Ureter (tissue), 1 donor: ENCODE measurements around the gene BTBD1. TPM values are rescaled to one million over a fixed set of nuclear protein-coding genes. Genes with fewer than 3 reads are reported as not detected.
A peak's percentile ranks its signal among the peaks of the same experiment; 100 is the strongest.

Source experiments
- DNase-seq: peaks from one replicate; pipeline ENCODE4 v3.0.0-alpha.2; 2020; ENCODE audit warnings: low spot score
- total RNA-seq: library from RNA; stranded (reverse); gene quantifications from one replicate; pipeline ENCODE4 v1.2.4, GENCODE V29; 2023
- donor health status: DM: yes; HTN: yes; CAD: no.

The BTBD1 gene
- total RNA-seq: 64.9 TPM

GRCh38 chr15:83066734-83067637 lies at the start of gene BTBD1:
Gene BTBD1, minus strand, starts transcription at chr15:83067252. Its CDS starts 101 bp downstream, at chr15:83067151.
- DNase-seq: peak; percentile 95

- no peak for DNase-seq
Observed at GRCh38 chr15:83115831-83116565, 48.9 kb upstream of the BTBD1 start.

DNA sequence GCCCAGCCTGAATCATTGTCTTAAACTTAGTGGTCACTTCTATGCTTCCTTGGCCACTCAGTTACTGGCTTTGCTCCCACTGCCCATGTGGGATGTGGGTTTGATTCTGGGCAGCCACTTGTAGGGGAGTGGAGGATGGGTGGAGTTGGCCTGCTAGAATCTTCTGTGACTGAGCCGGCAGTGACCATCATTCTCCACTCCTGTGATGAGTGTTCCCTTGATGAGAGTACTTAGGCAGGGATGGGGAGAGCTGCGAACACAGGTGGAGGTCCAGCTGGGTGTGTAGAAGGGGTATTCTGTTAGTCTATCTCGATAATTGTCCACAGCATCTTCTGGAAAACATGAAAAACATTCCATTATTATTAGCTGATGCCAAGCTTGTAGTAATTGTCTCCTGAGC lies 48.4 kb upstream of the BTBD1 start:
- no peak for DNase-seq

- no peak for DNase-seq
Observed at GRCh38 chr15:83114856-83115255, 47.8 kb upstream of the BTBD1 start.

DNA sequence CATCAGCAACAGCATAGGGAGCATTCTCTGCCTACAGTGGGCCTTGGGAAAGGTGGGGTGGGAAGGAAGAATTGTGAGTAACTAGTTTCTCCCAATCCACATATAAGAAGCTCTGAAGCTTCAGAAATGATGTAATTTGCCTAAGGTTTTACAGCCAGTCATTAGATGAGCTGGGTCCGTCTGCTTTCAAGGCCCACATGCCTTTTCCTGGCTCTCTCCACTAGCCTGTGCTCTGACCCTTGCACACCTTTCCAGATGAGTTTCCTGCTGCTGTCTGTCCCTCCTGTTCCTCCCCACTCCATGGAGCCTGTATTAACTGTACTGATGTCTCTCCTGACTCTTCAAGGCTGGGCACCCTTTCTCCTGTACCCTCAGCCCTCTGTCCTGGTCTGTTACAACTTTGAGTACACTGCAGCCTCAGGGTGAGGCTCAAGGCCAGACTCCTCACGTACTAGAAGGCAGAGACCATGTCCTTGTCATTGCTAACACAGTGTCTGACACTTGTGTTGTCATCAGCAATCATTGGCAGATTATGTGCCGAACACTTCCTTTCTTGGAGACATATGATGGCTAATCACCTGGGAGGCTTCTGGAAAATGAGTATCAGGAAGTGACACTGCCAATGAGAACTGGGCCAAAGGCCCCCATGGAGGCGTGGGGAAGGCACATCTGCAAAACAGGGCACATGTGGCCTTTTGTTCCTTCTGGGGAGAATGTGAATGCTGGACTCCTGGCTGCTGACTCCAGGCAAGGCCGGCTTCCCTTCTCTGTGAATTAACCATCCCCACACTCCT lies 47.0 kb upstream of the BTBD1 start:
- no peak for DNase-seq

GRCh38 chr15:83112956-83113299 lies 45.9 kb upstream of the BTBD1 start:
- no peak for DNase-seq

DNA sequence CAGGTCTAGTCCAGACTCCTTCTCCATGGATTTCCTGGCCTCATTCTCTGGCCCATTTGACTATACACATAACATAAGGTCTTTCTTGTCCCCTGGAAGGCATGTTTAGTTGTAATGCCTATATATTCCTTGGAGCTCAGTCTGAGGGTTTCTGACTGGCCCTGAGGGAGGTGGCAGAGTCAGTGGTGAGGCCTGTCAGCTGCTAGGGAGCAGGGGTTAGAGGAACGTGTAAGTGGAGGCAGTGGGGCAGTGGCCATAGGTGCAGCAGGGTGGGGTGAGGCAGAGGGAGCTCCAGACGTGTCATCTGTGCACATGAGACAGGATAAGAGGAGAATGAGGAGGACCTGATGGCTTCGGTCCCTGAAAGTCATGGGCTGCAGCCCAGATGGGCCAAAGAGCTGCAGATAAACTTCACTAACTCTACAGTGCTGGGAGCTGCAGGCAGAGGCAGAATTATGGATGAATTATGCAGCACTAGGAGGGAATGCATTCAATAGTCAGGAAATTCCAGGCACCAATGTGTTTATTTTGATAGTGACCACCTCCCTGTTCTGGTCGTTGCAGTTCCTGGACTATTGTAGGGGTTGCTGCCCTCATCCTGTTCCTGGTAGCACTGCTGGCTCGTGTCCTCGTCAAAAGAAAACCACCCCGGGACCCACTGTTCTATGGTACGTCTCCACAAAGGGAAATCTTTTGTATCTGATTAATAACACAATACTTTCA lies 45.3 kb upstream of the BTBD1 start:
- no peak for DNase-seq

DNA sequence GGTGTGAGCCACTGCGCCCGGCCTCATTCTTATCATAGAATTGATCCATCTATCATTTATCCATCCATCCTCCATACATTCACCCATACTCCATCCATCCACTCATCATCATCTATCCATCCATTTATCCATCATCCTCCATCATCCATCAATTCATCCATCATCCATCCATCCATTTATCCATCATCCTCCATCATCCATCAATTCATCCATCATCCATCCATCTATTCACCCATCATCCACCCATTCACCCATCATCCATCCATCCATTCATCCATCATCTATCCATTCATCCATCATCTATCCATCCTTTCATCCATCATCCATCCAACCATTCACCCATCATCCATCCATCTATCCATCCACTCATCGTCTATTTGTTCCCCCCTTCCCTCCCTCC lies 44.1 kb upstream of the BTBD1 start:
- DNase-seq: no peak

- no peak for DNase-seq
Observed at GRCh38 chr15:83110381-83110780, 43.3 kb upstream of the BTBD1 start.

DNA sequence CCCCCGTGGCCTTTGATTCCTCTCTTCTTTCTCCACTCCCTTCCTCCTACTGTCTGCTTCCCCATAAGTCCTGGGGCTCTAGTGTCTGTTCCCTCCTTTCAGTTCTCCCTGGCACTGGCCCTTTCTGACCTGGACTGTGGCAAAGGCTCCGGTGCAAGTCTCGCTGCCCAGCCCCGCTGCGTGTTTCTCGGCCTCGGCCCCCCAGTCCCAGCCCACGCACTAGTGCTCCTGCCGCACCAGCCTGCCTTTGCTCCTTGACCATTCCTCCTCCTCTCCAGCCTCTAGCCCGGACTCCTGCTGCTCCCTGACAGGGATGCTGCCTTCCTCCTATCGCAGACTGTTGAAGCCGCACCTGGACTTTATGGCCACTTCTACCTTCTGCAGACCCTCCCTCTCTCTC lies 42.5 kb upstream of the BTBD1 start:
- no peak for DNase-seq

DNA sequence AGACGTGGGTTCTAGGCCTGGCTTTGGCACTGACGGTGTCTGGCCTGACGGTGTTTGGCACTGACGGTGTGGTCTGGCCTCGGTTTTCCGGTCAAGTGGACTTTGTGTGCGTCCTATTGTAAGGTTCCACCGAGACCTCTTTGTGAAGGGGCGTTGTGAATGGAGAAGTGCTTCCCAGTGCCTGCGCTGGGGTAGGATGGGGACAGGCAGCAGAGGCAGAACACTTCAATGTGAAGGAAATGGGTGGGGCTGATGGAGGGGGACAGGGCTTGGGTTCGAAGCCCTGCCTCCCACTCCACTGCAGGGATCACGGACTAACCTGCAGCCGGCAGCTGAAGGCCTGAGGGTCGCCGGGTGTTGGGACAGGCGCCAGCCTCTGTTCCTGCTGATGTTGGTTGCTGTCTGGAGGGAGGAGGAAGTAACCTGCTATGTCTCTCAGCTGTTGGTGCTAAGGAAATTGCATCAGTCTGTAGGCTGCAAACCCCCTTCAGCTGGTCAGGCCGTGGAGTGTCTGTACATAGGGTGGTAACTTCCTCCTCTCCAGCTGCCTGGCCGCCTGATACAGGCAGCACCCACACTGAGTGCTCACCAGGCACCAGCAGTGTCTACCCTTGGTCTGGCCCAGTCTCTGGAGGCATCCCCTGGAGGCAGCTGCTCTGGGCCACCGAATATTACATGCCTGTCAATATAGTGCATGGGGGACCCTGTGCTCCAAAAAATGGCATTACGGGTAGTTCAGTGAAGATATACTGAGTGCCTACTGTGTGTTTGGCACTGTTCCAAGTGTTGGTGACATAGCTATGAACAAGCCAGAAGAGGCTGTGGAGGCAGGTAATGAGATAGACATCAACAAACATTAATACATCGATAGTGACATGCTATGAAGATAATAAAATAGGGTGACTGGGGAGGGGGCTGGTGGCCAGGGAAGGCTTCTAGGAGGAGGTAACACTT lies 41.5 kb upstream of the BTBD1 start:
- peak; percentile 61 for DNase-seq

DNA sequence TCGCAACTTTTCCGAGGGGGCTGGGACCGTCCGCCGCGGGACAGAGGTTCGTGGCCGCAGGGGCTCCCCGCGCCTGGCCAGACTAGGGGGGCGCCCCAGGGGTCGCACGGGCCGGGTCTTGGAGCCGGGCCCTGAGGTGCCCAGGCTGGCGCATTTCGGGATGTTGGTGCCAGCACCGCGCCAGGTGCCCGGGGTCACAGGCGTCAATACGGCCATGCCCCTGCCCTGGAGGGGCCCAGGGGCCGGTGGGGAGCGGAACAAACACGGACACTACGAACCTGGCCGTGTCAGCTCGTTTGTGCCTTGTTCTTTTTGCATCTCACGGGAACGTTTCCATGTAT lies 40.8 kb upstream of the BTBD1 start:
- DNase-seq: no peak

GRCh38 chr15:83106994-83107840 lies 40.2 kb upstream of the BTBD1 start, which contains the start of gene TM6SF1:
Gene TM6SF1, plus strand, starts transcription at chr15:83107645. Its CDS starts 36 bp downstream, at chr15:83107681.
- DNase-seq: no peak

DNA sequence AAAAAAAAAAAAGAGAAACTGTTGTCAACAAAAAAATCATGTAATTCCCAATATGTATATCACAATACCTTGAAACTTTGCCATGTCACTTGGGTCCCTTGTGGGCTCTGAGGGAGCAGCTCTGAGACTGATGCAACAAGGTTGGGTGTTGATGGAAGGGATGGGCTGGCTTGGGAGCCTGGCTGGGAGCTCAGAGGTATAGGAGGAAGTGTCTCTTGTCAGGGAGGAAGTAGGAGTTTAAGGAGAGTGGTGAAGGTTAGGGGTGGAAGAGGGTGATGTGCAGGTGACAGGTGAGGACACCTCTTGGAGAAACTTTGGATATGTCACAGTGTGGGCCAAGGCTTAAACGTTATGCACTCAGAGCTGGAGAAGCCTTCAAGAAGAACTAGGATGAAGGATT lies 38.4 kb upstream of the BTBD1 start:
- DNase-seq: no peak

DNA sequence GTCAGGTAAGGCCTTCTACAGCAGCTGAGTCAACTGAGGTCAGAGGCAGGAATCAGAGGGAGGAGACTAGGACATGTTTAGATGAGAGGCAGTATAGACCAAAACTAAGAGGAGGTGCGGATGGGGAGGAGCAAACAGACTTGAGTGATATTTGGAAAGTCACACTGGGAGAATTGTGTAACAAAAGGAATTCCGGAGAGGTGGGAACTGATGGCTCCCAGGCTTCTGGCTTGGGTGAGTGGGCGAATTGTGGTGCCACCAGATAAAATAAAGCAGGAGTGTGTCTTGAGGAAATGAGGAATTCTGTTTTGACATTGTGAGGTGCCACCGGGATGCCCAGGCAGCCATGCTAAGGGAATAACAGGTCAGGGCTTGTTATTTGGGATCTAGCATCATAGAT lies 37.1 kb upstream of the BTBD1 start:
- no peak for DNase-seq

- DNase-seq: no peak
Observed at GRCh38 chr15:83102346-83102745, 35.3 kb upstream of the BTBD1 start.

- DNase-seq: no peak
Observed at GRCh38 chr15:83100097-83100646, 33.1 kb upstream of the BTBD1 start.

GRCh38 chr15:83099290-83099689 lies 32.2 kb upstream of the BTBD1 start:
- DNase-seq: no peak

GRCh38 chr15:83098079-83098478 lies 31.0 kb upstream of the BTBD1 start:
- no peak for DNase-seq
